Suppressor macrophage (primary cell): ENCODE measurements around the gene IVNS1ABP.
"Not testable (repeated sequence)": the region's sequence is repeated elsewhere in the genome, so short reads cannot be mapped to it uniquely, and the experiment has no call there.

Experiments
- DNase-seq, 4 experiments: peaks; one replicate each; pipeline ENCODE4 v3.0.0-alpha.2; 2020 to 2022

IVNS1ABP gene

GRCh38 chr1:185328255-185328654, 11.2 kb upstream of the IVNS1ABP start:
- peak in 3 of 4 experiments; percentile 23 to 39 (median 38) for DNase-seq

DNA sequence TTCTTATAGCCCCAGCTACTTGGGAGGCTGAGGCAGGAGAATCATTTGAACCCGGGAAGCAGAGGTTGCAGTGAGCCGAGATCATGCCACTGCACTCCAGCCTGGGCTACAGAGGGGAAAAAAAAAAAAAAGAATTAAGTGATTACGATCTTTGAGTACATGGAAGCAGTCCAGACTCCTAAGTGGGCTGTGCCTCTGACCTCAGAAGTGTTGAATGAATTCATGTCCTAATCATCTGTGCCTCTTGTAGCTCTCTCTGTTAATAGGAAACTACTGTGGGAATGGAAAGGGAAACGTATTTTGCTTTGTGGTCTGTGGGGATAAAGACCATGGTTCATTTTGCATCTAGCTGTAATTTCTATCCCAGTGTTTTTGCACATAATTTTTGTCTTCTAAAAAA, 8.4 kb upstream of the IVNS1ABP start:
- DNase-seq, result no peak

- no peak for DNase-seq
These were observed 7.1 kb upstream of the IVNS1ABP start for GRCh38 chr1:185324118-185324517.

GRCh38 chr1:185322636-185323035, 5.6 kb upstream of the IVNS1ABP start:
- DNase-seq, result no peak

- not testable (repeated sequence) for DNase-seq
These were observed 4.7 kb upstream of the IVNS1ABP start for GRCh38 chr1:185321653-185322221.

DNA sequence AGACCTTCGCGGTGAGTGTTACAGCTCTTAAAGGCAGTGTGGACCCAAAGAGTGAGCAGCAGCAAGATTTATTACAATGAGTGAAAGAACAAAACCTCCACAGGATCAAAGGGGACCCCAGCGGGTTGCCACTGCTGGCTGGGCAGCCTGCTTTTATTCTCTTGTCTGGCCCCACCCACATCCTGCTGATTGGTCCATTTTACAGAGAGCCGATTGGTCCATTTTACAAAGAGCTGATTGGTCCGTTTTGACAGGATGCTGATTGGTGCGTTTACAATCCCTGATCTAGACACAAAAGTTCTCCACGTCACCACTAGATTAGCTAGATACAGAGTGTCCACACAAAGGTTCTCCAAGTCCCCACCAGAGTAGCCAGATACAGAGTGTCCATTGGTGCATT, 4.1 kb upstream of the IVNS1ABP start:
- not testable (repeated sequence) for DNase-seq

GRCh38 chr1:185319139-185319475, 2.1 kb upstream of the IVNS1ABP start:
- DNase-seq, result no peak

GRCh38 chr1:185318431-185319138, 1.5 kb upstream of the IVNS1ABP start:
- no peak for DNase-seq

- peak; percentile 72 to 88 (median 80) for DNase-seq
These were observed 855 bp upstream of the IVNS1ABP start for GRCh38 chr1:185317886-185318310.

DNA sequence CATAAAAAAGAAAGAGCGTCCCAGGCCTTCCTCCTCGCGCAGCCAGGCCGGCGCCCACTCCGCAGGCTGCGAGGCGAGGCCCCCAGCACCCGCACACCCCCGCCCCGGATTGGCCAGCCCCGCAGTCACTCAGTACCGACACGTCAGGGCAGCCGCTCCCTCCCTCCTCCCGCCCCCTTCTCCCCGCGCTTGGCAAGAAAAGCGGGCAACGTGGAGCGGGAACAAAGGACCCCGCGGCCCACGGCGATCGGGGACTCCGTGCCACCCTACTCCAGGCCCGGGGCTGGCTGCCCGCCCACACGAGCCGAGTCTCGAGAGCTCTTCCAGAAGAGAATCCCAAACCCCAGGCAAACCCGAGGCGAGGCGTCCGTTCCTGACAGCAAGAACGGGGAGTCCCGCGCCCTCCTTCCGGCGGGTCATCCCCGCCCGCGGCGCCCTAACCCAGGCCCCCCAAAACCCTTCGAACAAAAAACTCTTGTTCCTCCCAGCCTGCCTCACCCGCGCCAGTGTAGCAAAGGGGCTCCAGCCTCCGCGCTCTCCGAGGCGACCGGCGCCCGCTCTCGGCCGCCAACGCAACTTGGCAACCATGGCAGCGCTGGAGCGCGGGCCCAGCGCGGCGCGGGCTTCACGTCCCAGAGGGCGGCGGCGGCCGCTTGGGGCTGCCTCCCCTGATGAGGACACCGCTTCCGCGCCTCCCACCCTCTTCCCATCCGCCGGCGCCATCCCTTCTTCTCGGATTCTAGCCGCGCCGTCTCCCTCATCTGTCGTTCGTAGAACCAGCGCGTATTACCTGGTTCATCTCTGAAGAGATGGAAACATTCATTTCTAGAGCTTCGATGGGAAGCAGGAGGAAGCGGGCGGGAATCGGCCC, 645 bp downstream of the IVNS1ABP start:
- DNase-seq, result peak; percentile 85 to 94 (median 90)

GRCh38 chr1:185315445-185316071, 1.5 kb downstream of the IVNS1ABP start:
- peak in 1 of 4 experiments; percentile 28 for DNase-seq

GRCh38 chr1:185314411-185314810, 2.6 kb downstream of the IVNS1ABP start:
- peak in 3 of 4 experiments; percentile 22 to 48 (median 38) for DNase-seq

- peak in 2 of 4 experiments; percentile 35 to 46 for DNase-seq
These were observed 4.5 kb downstream of the IVNS1ABP start for GRCh38 chr1:185312361-185313138.

GRCh38 chr1:185311589-185312225, 5.3 kb downstream of the IVNS1ABP start:
- no peak for DNase-seq

GRCh38 chr1:185309566-185309965, 7.5 kb downstream of the IVNS1ABP start:
- peak in 3 of 4 experiments; percentile 22 to 50 (median 40) for DNase-seq

DNA sequence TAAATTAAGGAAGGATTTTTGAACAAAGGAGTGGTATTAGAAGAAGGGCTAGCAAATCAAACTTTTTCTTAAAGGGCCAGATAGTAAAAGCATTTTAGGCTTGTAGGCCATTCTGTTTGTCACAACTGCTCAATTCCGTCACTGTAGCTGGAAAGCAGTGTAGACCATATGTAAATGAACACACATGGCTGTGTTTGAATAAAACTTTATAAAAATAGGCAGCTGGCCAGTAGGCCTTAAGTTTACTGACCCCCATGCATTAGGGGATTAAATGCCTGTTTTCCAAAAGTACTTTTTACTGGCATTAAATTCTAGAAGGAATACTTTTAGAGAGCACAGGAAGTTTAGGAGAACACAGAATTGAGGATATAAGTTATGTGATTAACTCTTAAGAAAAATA, 8.9 kb downstream of the IVNS1ABP start:
- DNase-seq, result no peak

GRCh38 chr1:185305419-185305818, 11.6 kb downstream of the IVNS1ABP start:
- DNase-seq, result no peak

GRCh38 chr1:185300152-185300551, 16.9 kb downstream of the IVNS1ABP start:
- DNase-seq, result no peak

GRCh38 chr1:185297982-185298381, 19.1 kb downstream of the IVNS1ABP start:
- DNase-seq, result no peak

DNA sequence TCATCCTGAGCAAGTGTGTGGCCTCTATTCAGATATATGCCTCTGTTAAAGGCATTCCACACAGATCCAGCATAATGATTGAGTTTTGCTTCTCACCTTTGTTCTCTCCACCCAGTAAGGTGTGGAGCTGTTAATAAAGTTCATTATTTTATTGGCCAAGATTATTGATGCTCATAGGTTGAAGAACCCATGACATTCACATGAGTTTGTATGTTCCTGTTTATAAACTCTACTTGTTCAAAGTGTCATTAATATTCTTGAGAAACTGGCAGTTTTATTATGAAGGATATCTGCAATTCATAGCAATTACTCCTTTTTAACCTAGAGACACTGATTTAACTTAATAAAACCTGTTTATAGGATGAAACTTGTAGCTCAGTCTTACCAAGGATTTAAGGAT, 22.0 kb downstream of the IVNS1ABP start:
- no peak for DNase-seq

DNA sequence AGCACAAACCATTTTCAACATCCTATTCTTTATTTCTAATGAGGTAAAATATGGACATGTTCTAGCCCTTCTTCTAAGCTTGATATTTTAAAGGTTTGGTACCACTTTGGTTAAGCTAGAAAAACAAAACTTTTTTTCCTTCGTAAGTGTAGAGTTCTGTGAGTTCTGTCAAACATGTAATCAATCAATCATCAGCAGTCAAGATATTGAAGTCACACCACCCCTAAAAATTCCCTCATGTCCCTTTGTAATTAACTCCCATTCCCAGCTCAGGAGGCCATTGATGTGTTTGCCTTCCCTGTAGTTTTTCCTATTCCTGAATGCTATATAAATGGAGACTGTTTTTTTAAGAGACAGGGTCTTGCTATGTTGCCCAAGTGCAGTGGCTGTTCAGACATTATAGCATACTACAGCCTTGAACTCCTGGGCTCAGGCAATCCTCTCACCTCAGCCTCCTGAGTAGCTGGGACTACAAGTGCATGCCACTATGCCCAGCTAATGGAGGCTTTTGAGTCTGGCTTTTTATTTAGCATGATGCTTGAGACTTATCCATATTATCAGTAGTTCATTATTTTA, 23.0 kb downstream of the IVNS1ABP start:
- no peak for DNase-seq
